Stimulated activated CD8-positive, alpha-beta memory T cell treated with anti-CD3 and anti-CD28 coated beads, Interleukin-12 subunit alpha, Interleukin-12 subunit beta, amount 100 ng/mL, for 1 hour (primary cell): ENCODE data around the gene UBR4.

Experiments used
- DNase-seq: peaks from one replicate; pipeline ENCODE4 v3.0.0-alpha.2; 2020; ENCODE audit warnings: low read depth

The UBR4 gene

DNA sequence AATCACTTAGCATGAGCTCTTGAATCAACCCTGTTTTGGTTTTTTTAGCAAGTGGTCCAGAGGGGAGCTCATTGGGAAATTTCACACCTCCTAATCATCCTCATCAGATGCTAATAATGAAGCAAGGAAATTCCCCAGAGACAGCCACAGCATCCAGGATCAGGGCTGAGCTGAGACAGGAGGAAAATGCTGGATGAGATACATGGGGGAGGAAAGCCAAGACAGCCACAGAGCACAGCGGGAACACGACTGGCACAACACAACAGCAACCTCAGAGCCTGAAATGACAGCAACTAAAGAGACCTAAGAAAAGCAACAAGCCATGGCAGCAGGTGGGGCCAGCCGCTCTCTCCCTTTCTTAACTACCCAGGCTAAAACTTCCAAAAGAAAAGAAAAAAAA lies 70.4 kb downstream of the UBR4 start:
- DNase-seq: no peak

DNA sequence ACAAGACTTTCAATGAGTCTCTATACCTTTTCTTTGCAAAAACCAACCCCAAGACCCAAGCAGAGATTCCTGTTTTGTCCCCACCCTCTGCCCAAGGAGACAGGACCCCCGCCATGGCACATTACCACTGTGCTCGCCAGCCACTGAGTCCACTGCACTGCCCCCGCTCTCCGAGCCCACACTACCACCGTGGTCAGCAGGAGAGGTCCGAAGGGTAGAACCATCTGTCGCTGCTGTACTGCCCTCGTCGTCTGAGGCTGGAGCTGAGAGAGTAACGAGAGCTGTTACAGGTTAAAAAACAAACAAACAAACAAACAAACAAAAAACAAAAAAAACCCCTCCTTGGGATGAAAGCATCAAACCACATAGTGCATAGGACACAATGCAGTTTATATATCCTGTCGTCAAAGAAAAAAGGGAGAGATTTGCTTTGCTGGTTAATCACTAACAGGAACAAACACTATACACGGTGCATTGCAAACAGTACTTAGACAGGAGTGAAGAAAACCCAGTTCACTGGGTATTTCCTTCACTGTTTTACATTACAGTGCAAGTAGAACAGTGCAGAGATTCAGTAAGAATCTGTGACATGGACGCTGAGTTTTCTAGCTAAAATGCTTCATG lies 71.0 kb downstream of the UBR4 start:
- no peak for DNase-seq

DNA sequence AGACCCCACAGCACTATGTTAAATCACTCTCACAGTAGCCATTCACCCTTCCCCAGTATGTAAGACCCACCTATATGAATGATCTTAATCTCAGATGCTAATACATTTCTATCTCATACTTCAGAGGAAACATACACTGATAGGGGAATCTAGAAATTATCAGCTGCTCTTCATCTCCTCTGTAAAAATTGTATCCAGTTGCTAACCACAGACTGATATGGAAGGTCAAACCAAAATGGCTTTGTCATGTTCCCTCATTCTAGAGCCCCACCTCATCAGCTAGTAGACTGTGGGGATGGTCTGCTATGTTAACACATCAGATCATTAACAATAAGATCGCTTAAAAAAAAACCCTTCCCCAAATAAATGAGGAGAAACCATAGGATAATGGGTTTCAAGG lies 71.7 kb downstream of the UBR4 start:
- no peak for DNase-seq

DNA sequence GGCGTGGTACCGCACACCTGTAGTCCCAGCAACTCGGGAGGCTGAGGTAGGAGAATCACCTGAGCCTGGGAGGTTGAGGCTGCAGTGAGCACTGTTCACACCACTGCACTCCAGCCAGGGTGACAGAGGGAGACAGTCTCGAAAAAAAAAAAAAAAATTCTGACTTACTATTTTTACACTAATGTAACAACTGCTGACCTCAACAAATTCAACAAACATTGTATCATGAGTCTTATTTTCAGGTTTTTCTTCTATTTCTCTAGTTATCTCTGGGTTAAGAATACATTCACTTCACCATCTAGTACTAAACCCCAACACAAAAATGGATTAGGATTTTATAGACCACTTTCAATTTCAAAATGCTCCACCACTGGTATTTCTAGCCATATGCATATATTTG lies 72.9 kb downstream of the UBR4 start:
- no peak for DNase-seq

- no peak for DNase-seq
These were observed 76.7 kb downstream of the UBR4 start for GRCh38 chr1:19133360-19133759.

GRCh38 chr1:19130468-19130867 lies 79.6 kb downstream of the UBR4 start:
- no peak for DNase-seq

GRCh38 chr1:19128968-19129514 lies 81.0 kb downstream of the UBR4 start:
- no peak for DNase-seq

DNA sequence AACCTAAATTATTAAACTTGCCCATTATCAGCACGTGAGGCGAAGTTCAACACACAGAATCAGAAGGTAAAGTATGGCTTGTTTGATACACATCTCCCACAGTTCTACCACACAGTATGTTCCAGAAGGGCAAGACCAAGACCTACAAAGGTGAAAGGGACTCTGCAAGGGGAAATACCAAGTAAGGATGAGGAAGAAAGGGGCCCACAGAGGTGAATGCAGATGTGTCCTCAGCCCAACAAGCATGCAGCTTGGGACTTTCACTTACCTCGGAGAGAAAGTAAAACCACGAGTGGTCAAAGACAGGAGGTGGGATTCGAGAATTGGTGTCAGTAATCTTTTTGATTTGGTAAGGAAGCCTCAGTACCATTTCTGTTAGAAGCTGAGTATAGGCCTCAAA lies 85.8 kb downstream of the UBR4 start:
- DNase-seq: no peak

- DNase-seq: peak; percentile 7
These were observed 86.2 kb downstream of the UBR4 start for GRCh38 chr1:19123837-19124236.

DNA sequence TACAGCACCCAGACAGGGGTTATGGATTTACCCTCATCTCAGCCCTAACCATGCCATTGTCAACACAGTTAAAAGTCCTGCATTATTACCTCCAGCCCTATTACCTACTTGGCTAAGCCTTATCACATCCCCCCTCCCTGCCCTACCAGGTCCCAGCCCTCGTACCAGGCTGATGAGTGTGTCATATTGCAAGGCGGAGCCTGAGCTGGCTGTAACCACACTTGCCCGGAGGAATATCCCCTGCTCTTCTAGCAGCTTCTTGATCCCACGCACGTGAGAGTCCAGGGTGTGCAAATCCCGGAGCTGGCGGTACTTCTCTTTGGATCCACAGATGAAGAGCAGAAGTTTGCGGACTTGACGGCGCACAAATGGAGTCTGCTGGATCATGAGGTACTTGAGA lies 87.4 kb downstream of the UBR4 start:
- DNase-seq: no peak

GRCh38 chr1:19121192-19121591 lies 88.9 kb downstream of the UBR4 start:
- no peak for DNase-seq

GRCh38 chr1:19120070-19120469 lies 90.0 kb downstream of the UBR4 start:
- no peak for DNase-seq

GRCh38 chr1:19115082-19115808 lies 94.8 kb downstream of the UBR4 start:
- no peak for DNase-seq

DNA sequence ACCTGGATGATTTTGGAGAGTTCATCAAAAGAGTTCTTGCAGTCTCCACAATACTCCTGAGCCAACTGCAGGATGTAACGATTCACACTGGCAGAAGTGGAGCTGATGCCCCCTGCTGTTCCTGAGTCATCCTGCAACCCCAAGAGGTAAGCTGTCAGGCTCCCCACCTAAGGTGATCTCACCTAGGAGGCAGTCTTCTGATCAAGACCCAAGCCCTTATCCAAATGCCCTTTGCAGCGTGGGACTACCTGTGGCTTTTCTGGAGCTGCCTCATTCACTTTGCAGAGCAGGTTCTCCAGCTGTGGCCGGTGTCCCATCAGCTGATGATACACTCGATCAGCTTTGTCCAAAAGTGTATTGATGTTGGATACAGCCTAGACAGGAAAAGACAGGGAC lies 96.4 kb downstream of the UBR4 start:
- DNase-seq: no peak

DNA sequence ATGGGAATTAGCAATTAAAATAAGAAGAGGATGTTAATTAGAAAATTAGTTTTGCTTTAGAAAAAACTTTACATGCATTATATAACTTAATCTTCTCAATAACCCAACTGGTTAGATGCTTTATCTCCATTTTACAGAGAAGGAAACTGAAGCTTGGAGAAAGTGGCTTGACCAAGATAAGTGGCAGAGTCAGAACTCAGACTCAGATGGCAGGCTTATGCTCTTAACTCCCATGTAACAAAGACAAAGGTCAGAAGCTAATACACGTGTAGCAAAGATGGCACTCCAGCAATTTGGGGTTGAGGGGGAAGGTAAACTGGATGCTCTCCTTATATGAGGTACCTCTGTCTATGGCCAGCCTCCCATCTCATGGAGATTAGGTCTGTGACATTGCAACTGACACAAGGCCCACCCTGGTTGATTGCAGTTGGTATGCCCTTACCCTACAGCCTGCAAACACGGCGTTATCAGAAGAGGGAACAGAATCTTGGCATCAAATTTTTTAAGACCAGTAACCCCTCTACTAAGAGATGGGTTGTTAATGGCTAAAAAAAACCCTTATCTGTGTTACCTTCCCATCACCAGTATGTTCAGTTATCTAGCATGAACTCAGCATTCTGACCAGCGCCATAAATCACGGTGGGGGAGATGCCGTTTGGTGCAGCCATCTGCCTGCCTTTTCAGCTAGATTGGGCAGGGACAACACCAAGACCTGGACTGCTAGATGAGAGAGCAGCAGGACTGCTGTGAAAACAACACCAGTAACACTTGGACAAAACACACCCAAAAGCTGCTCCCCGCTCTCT lies 97.0 kb downstream of the UBR4 start:
- DNase-seq: no peak

DNA sequence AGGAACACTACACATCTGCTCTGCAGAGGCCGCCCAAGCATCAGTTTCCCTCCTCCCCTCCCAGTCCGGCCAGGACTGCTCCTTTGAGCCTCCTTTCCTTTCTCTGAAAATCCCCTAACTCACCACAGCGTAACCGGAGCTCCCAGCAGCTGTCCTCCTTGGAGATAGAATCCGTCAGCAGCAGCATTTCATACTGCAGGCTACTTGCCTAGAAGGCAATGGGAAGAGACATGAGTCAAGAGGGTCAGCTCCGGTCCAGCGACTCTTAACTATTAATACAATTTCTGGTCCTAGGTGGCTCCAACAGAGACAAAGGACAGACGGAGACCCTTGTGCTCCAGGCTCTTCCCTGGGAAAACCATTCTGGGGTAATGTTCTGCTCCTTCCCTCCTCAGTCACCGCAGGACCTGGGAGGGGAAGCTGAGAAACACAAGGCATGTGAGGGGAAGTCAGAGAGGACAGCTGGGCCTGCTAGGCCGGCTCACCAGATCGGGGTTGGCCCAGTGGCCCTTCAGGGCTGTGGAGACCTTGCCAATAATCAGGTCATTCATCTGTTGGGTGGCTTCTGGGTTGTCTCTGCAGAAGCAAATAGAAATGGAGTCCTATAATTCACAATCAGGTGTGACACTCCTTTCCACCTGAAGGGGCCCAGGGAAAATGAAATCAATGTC lies 99.7 kb downstream of the UBR4 start:
- DNase-seq: no peak

DNA sequence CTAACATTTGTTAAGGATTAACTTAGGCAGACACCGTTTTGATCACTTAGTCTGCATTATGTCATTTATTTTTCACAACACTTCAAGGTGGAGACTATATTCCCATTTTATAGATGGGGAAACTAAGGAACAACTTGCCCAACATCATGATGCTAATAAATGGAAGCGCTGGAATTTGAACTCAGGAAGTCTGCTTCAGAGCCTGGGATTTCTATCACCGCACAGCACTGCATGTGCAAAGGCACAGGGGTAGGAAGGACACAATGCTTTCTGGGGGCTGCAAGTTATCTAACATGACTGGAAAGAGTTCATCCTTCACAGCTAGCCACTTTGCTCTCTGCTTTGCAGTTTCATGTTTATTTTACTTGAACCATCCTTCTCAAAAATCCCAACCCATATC lies 100.5 kb downstream of the UBR4 start:
- DNase-seq: no peak

DNA sequence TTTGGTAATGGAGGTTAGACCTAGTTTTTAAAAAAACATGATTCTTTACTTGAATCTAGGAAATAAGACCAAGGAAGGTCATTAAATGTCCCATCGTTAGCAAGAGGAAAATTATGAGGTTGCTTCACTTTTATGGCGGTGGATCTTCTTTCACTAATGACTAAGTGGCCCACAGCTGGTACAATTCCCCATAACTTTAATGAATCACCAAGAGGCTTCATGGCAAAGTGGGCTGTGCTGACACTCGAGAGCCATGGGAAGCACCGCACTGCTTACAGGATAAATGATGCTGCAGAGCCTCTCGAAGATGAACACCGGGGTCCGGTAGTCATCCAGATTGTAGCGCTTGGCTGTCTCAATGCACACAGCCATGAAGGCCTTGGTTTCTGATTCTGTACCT lies 108.8 kb downstream of the UBR4 start:
- no peak for DNase-seq

- no peak for DNase-seq
These were observed 110.0 kb downstream of the UBR4 start for GRCh38 chr1:19100028-19100427.

DNA sequence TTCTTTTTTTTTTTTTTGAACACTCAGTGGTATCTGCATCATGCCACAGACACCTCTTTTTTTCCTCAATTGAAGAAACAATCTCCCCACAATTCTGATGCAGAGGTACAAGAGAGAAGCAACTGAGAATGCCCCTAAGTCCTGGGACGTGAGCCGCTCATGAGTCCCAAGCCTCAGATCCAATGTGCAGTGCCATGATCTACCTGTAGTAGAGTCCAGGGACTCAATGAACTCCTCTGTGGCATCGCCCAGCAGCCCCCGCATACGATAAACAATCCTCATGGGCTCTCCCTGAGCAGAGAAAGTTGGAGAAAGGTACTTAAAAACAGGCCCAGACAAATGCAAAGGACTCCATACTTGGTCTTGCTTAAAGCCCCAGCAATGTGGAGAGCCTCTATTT lies 113.1 kb downstream of the UBR4 start:
- no peak for DNase-seq

- no peak for DNase-seq
These were observed 113.8 kb downstream of the UBR4 start for GRCh38 chr1:19096036-19096833.
